GM23248 (cell line): ENCODE measurements around the gene TPD52L2. TPM values are rescaled to one million over a fixed set of nuclear protein-coding genes. Genes with fewer than 3 reads are reported as not detected.
"Not testable (repeated sequence)": the region's sequence is repeated elsewhere in the genome, so short reads cannot be mapped to it uniquely, and the experiment has no call there.

Experiments used
- DNase-seq: peaks from one replicate; pipeline ENCODE4 v3.0.0-alpha.2; 2015
- H2AFZ ChIP-seq: fragments of 200-600 bp; sonication (generic); 2 replicates; pipeline ENCODE4 v1.6.1; 2016; ENCODE audit warnings: antibody characterized with exemption
- H3F3A ChIP-seq: fragments of 200-600 bp; sonication (generic); 2 replicates; pipeline ENCODE4 v1.6.1; 2016; ENCODE audit warnings: mild to moderate bottlenecking, antibody characterized with exemption, mixed run types; ENCODE audit not compliant: insufficient read depth
- H3K27ac ChIP-seq: fragments of 200-600 bp; sonication (generic); 2 replicates; pipeline ENCODE4 v1.5.1; 2016; ENCODE audit warnings: mild to moderate bottlenecking
- H3K27me3 ChIP-seq: fragments of 200-600 bp; sonication (generic); replicated peaks from 2 replicates; pipeline ENCODE4 v1.6.1; 2016; ENCODE audit warnings: mild to moderate bottlenecking; ENCODE audit not compliant: insufficient read depth
- H3K36me3 ChIP-seq: fragments of 200-600 bp; sonication (generic); 2 replicates; pipeline ENCODE4 v1.6.1; 2016; ENCODE audit warnings: low read depth, mild to moderate bottlenecking
- H3K4me1 ChIP-seq: fragments of 200-600 bp; sonication (generic); 2 replicates; pipeline ENCODE4 v1.6.1; 2016; ENCODE audit warnings: mild to moderate bottlenecking; ENCODE audit not compliant: insufficient read depth
- H3K4me2 ChIP-seq: fragments of 200-600 bp; sonication (generic); one replicate; pipeline ENCODE4 v1.6.1; 2016; ENCODE audit warnings: mild to moderate bottlenecking; ENCODE audit not compliant: unreplicated experiment
- H3K4me3 ChIP-seq: fragments of 200-600 bp; sonication (generic); 2 replicates; pipeline ENCODE4 v1.5.1; 2016; ENCODE audit warnings: mild to moderate bottlenecking
- H3K79me2 ChIP-seq: fragments of 200-600 bp; sonication (generic); 2 replicates; pipeline ENCODE4 v1.6.1; 2016; ENCODE audit warnings: mild to moderate bottlenecking; ENCODE audit not compliant: insufficient read depth
- H3K9ac ChIP-seq: fragments of 200-600 bp; sonication (generic); 2 replicates; pipeline ENCODE4 v1.6.1; 2016; ENCODE audit warnings: mild to moderate bottlenecking
- H3K9me2 ChIP-seq: fragments of 200-600 bp; sonication (generic); 2 replicates; pipeline ENCODE4 v1.6.1; 2016; ENCODE audit warnings: mixed run types, mild to moderate bottlenecking, moderate library complexity; ENCODE audit not compliant: insufficient read depth
- H3K9me3 ChIP-seq: fragments of 200-600 bp; sonication (generic); one replicate; pipeline ENCODE4 v1.6.1; 2017; ENCODE audit warnings: low read depth
- H4K20me1 ChIP-seq: fragments of 200-600 bp; sonication (generic); 2 replicates; pipeline ENCODE4 v1.6.0; 2016; ENCODE audit not compliant: insufficient read depth
- EZH2 ChIP-seq: fragments of 200-600 bp; sonication (generic); IDR thresholded peaks from 2 replicates; pipeline ENCODE4 v1.6.1; 2018; ENCODE audit warnings: antibody characterized with exemption, mild to moderate bottlenecking; ENCODE audit not compliant: insufficient read depth, poor library complexity, severe bottlenecking
- EZH2phosphoT487 ChIP-seq: fragments of 200-600 bp; sonication (generic); IDR thresholded peaks from 2 replicates; pipeline ENCODE4 v1.6.1; 2018; ENCODE audit warnings: antibody characterized with exemption, moderate library complexity, mild to moderate bottlenecking, low read depth; ENCODE audit not compliant: insufficient read depth
- WGBS, 2 experiments: methylation state at CpG; one replicate each; pipeline ENCODE4 v1.1.6; 2015 to 2017; ENCODE audit warnings: low lambda C conversion rate in 2 of 2, low coverage in 1 of 2; ENCODE audit errors: missing lambda C conversion rate in 2 of 2; 5-methylcytosine and 5-hydroxymethylcytosine counted together
- in situ Hi-C: fragments of 300-500 bp; cut with MboI; formaldehyde crosslinking; loops from 2 replicates; pipeline ENCODE4 v1.15.0; 2020
- polyA plus RNA-seq: library from polyadenylated mRNA; unstranded; fragments of >200 nt; fragmentation: Nextera tagmentation; extraction: Ambion mirVana; gene quantifications from 2 replicates; pipeline ENCODE4 v1.2.1, GENCODE V29; 2016
- total RNA-seq: library from RNA; depleted of rRNA; stranded (reverse); fragments of >200 nt; shearing (Covaris generic); gene quantifications from 2 replicates; pipeline ENCODE4 v1.2.3, GENCODE V29; 2014

The TPD52L2 gene
- total and polyA plus RNA-seq, 2 experiments from 2014 or later: 214 to 220 TPM

DNA sequence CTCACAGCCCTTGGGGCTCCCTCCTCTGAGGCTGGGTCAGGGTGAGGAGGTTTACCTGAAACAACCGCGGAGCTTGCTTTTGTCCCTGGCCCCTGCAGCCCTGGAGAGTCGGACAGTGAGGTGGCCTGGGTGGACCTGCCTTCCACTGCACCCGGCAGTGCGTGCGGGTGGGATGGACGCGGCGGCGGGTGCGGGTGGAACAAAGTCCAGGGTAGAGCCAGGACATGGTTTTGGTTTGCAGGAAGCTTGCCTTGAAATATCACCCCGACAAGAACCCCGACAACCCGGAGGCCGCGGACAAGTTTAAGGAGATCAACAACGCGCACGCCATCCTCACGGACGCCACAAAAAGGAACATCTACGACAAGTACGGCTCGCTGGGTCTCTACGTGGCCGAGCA is 64.0 kb downstream of the TPD52L2 start:
- Histone ChIP-seq H3K9me3 (no peaks in the 10 kb centered on the region), H3K36me3 (peaks cover 21% of the 10 kb centered on the region), H4K20me1 (no peaks in the 10 kb centered on the region; the same call in 1 of the 2 replicates), H3K9ac (no peak overlapping the region), H3K27me3 (no peaks in the 10 kb centered on the region), H3K4me1 (no peaks in the 10 kb centered on the region), H3K4me3 (no peak overlapping the region), H2AFZ (no peak overlapping the region), H3K4me2 (no peak overlapping the region), H3K9me2 (no peaks in the 10 kb centered on the region), H3K79me2 (peaks cover 81% of the 10 kb centered on the region), H3F3A (0 out of 2 replicates have a peak, but pooled peaks cover 13% of the 10 kb centered on the region), H3K27ac (no peak overlapping the region)
- 97 to 99% methylated on average over 25 to 26 of the region's 26 CpGs for WGBS, 2 experiments
- no peak for TF ChIP-seq EZH2phosphoT487
- DNase-seq: no peak
- in situ Hi-C loops: no loop called here

DNA sequence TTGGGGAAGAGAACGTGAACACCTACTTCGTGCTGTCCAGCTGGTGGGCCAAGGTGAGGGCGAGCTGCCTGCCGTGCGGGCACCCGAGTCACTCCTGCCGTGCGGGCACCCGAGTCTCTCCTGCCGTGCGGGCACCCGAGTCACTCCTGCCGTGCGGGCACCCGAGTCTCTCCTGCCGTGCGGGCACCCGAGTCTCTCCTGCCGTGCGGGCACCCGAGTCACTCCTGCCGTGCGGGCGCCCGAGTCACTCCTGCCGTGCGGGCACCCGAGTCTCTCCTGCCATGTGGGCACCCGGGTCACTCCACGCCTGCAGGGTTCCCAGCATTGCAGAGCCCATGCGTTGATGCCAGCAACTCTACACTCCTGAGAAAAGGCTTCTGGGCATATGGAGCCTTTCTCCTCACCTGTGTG is 64.4 kb downstream of the TPD52L2 start:
- H4K20me1 ChIP-seq, H3K27ac ChIP-seq, H3K27me3 ChIP-seq, H3K4me2 ChIP-seq, in situ Hi-C loops, H3K4me3 ChIP-seq, H2AFZ ChIP-seq, H3K9me2 ChIP-seq, H3K9me3 ChIP-seq, H3K4me1 ChIP-seq, DNase-seq, H3K9ac ChIP-seq: not testable (repeated sequence)
- H3K79me2 ChIP-seq: peaks cover 81% of the 10 kb centered on the region
- WGBS, 2 experiments: 92 to 96% methylated on average over 8 to 31 of the region's 31 CpGs
- H3K36me3 ChIP-seq: peaks cover 21% of the 10 kb centered on the region
- 0 out of 2 replicates have a peak, but pooled peaks cover 13% of the 10 kb centered on the region for H3F3A ChIP-seq

DNA sequence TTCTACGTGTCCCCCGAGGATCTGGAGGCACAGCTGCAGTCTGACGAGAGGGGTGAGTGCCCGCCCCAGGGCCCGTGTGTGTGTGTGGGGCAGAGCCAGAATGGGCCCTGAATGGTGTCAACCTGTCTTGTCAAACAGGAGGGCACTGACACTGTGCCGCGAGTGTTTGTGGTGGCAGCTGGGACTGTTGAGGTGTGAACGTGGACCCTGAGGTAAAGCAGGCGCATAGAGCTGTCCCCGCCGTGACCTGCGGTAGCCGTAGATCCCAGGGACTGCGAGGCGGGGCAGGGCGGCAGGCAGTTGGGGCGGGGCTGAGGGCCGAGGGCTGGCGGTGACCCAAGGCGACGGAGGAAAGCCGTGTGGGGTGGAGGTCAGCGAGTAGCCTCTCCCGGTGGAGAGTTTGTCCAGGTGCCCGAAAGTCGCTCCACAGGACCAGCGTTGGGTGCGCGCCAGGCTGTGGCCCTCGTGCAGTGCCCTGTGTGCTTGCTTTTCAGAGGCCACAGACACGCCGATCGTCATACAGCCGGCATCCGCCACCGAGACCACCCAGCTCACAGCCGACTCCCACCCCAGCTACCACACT is 66.0 kb downstream of the TPD52L2 start:
- no peak overlapping the region for H2AFZ ChIP-seq
- no peak overlapping the region for H3K9ac ChIP-seq
- H3K27ac ChIP-seq: no peak overlapping the region
- H3K79me2 ChIP-seq: peaks cover 81% of the 10 kb centered on the region
- 90 to 92% methylated on average over 28 to 37 of the region's 37 CpGs for WGBS, 2 experiments
- no peaks in the 10 kb centered on the region for H3K27me3 ChIP-seq
- peaks cover 13% of the 10 kb centered on the region; the same call in 1 of the 2 replicates for H3F3A ChIP-seq
- H3K4me2 ChIP-seq: no peak overlapping the region
- no peak for DNase-seq
- in situ Hi-C loops: no loop called here
- no peaks in the 10 kb centered on the region for H3K9me3 ChIP-seq
- H4K20me1 ChIP-seq: no peaks in the 10 kb centered on the region; the same call in 1 of the 2 replicates
- TF ChIP-seq EZH2 (no peak), EZH2phosphoT487 (no peak)
- no peaks in the 10 kb centered on the region for H3K9me2 ChIP-seq
- peaks cover 19% of the 10 kb centered on the region for H3K36me3 ChIP-seq
- no peak overlapping the region for H3K4me3 ChIP-seq
- no peaks in the 10 kb centered on the region for H3K4me1 ChIP-seq

DNA sequence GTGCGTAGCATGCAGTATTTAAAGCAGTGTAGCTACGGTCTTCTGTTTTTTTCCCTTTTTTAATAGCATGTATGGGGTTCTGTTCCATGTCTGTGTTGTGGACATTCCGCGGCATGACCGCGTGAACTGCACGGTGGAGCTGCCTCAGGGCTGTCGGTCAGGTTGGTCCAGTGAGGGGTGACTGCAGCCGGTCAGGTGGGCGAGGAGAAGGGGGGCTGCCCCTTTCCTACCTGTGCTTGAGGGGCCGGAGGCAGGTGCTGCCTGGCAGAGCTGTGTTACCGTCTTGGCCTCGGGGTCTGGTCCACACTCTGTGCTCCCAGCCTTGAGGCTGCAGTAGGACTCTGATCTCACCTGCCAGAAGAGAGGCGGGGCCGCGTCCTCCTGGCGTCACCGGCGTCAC is 66.7 kb downstream of the TPD52L2 start:
- Histone ChIP-seq H3K9me3 (no peaks in the 10 kb centered on the region), H4K20me1 (no peaks in the 10 kb centered on the region), H3K4me3 (no peak overlapping the region), H3F3A (peaks cover 15% of the 10 kb centered on the region; the same call in 1 of the 2 replicates), H3K79me2 (peaks cover 81% of the 10 kb centered on the region), H3K9me2 (no peaks in the 10 kb centered on the region), H3K27ac (no peak overlapping the region), H3K36me3 (peaks cover 16% of the 10 kb centered on the region), H3K9ac (no peak overlapping the region), H3K4me2 (no peak overlapping the region), H3K27me3 (no peaks in the 10 kb centered on the region), H2AFZ (no peak overlapping the region), H3K4me1 (no peaks in the 10 kb centered on the region)
- no peak for DNase-seq
- TF ChIP-seq EZH2: no peak
- no peak for TF ChIP-seq EZH2phosphoT487
- 94 to 95% methylated on average over 19 of the region's 19 CpGs for WGBS, 2 experiments
- in situ Hi-C loops: no loop called here

DNA sequence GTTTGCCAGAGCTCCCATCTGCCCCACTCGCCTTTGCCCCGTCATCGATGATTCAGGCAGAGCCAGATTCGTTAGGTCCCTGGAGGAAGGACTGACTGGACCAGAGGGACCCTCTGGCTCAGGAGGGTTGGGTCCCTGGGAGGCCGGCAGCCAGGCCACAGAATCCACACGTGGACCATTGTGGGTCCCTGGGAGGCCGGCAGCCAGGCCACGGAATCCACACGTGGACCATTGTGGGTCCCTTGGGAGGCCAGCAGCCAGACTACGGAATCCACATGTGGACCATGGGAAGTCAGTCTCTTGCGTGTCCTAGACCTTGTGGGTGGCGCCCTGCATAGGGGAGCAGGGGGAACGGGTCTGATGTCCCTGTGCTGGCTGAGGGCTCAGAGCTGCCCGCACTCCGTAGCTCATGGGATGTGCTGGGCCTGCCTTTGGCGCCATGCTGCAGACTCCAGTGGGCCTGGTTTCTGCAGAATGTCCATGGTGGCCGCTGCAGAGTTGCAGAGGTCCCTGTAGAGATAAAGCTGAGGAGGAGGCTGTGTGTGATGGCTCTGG is 67.6 kb downstream of the TPD52L2 start:
- H3K4me1 ChIP-seq: no peaks in the 10 kb centered on the region
- H2AFZ ChIP-seq: no peak overlapping the region
- H3K79me2 ChIP-seq: peaks cover 79% of the 10 kb centered on the region
- no peak overlapping the region for H3K9ac ChIP-seq
- H3K4me2 ChIP-seq: no peak overlapping the region
- no peak overlapping the region for H3K27ac ChIP-seq
- WGBS, 2 experiments: 89 to 93% methylated on average over 17 of the region's 17 CpGs
- peaks cover 16% of the 10 kb centered on the region for H3K36me3 ChIP-seq
- TF ChIP-seq EZH2 (no peak), EZH2phosphoT487 (no peak)
- H3K9me2 ChIP-seq: no peaks in the 10 kb centered on the region
- no peak for DNase-seq
- H3K9me3 ChIP-seq: no peaks in the 10 kb centered on the region
- no peak overlapping the region for H3K4me3 ChIP-seq
- no peaks in the 10 kb centered on the region for H3K27me3 ChIP-seq
- peaks cover 11% of the 10 kb centered on the region; the same call in 1 of the 2 replicates for H3F3A ChIP-seq
- in situ Hi-C loops: no loop called here
- no peaks in the 10 kb centered on the region for H4K20me1 ChIP-seq
